HCT116 (cell line): ENCODE data around the gene UXT. TPM values are rescaled to one million over a fixed set of nuclear protein-coding genes. Genes with fewer than 3 reads are reported as not detected.
"Not testable (repeated sequence)": the region's sequence is repeated elsewhere in the genome, so short reads cannot be mapped to it uniquely, and the experiment has no call there.

Source experiments
- ATAC-seq: fragments of 200-7000 bp; cut with Tn5 transposase; 2 replicates; pipeline ENCODE4 v1.9.1; 2020; ENCODE audit warnings: mild to moderate bottlenecking, moderate library complexity
- BruUV-seq: library from RNA; stranded (reverse); fragments of 400-500 nt; replicated peaks from 2 replicates; lab custom pipeline; 2021; lab: Mats Ljungman, UMichigan
- CTCF ChIA-PET: fragments of 300-600 bp; sonication (Branson Sonifier 250); formaldehyde crosslinking; loops from one replicate; lab custom pipeline; 2021; ENCODE audit warnings: antibody characterized with exemption; lab: Charles Lee
- POLR2A ChIA-PET: fragments of 300-600, 350-600 bp; sonication (Branson Sonifier 250); formaldehyde crosslinking; loops from one replicate; lab custom pipeline; 2021; ENCODE audit warnings: antibody characterized with exemption; lab: Charles Lee
- RAD21 ChIA-PET, 2 experiments: fragments of 300-600 bp; sonication (Branson Sonifier 250); formaldehyde crosslinking; loops; one replicate each; lab custom pipeline; 2023; ENCODE audit warnings: low total read pairs in 2 of 2; ENCODE audit not compliant: uncharacterized antibody in 2 of 2, unreplicated experiment in 2 of 2, low non-redundant PET in 1 of 2; lab: Charles Lee
- DNase-seq: peaks from one replicate; pipeline ENCODE4 v3.0.0-alpha.2; 2010; ENCODE audit warnings: low read depth, low spot score
- H2AFZ ChIP-seq: fragments of 200-600 bp; shearing (Covaris generic), sonication (generic); 2 replicates; pipeline ENCODE4 v1.6.1; 2017; ENCODE audit warnings: low read depth, mixed run types, mixed read lengths, antibody characterized with exemption, low read length; ENCODE audit not compliant: poor library complexity, severe bottlenecking
- H3K27ac ChIP-seq: 2 replicates; pipeline ENCODE4 v1.5.1; 2012; ENCODE audit warnings: low read depth, low read length
- H3K27me3 ChIP-seq: fragments of 200-600 bp; sonication (generic); 2 replicates; pipeline ENCODE4 v1.6.1; 2016; ENCODE audit warnings: mixed run types, low read length, mixed read lengths; ENCODE audit not compliant: insufficient read depth
- H3K36me3 ChIP-seq, 2 experiments: fragments of 200-500 bp in 1 of 2; fragments of 200-600 bp in 1 of 2; sonication (Bioruptor generic) in 1 of 2; sonication (generic) in 1 of 2; 2 replicates each; pipeline versions ENCODE4 v1.5.1 to v1.6.1; 2014 to 2016; ENCODE audit warnings: low read length in 2 of 2, inconsistent platforms in 1 of 2, mixed read lengths in 1 of 2, mixed run types in 1 of 2; ENCODE audit not compliant: insufficient read depth in 2 of 2, control insufficient read depth in 1 of 2
- H3K4me1 ChIP-seq, 2 experiments: fragments of 200-600 bp in 1 of 2; sonication (generic) in 1 of 2; 2 replicates each; pipeline versions ENCODE4 v1.5.1 to v1.6.1; 2012 to 2017; ENCODE audit warnings: low read length in 2 of 2, inconsistent platforms in 1 of 2, mild to moderate bottlenecking in 1 of 2, mixed read lengths in 1 of 2, mixed run types in 1 of 2, moderate library complexity in 1 of 2; ENCODE audit not compliant: insufficient read depth in 2 of 2, control insufficient read depth in 1 of 2
- H3K4me2 ChIP-seq: fragments of 200-600 bp; sonication (generic); 2 replicates; pipeline ENCODE4 v1.6.1; 2017; ENCODE audit warnings: mixed run types, low read length, mixed read lengths
- H3K4me3 ChIP-seq, 2 experiments: fragments of 200-600 bp in 1 of 2; sonication (generic) in 1 of 2; replicated peaks in 1 of 2; 2 replicates each; pipeline ENCODE4 v1.5.1; 2011 to 2016; ENCODE audit warnings: low read length in 2 of 2, control low read depth in 1 of 2, low read depth in 1 of 2, mild to moderate bottlenecking in 1 of 2, mixed read lengths in 1 of 2, mixed run types in 1 of 2
- H3K79me2 ChIP-seq: fragments of 200-600 bp; sonication (generic); 2 replicates; pipeline ENCODE4 v1.6.1; 2017; ENCODE audit warnings: mild to moderate bottlenecking, mixed run types, low read length, moderate library complexity, mixed read lengths; ENCODE audit not compliant: insufficient read depth
- H3K9ac ChIP-seq: fragments of 200-600 bp; sonication (generic); 2 replicates; pipeline ENCODE4 v1.6.1; 2016; ENCODE audit warnings: low read length, mixed read lengths
- H3K9me2 ChIP-seq: fragments of 200-600 bp; sonication (generic), shearing (Covaris generic); 2 replicates; pipeline ENCODE4 v1.6.1; 2017; ENCODE audit warnings: mixed run types, mild to moderate bottlenecking, moderate library complexity; ENCODE audit not compliant: insufficient read depth
- H3K9me3 ChIP-seq, 2 experiments: fragments of 200-500 bp in 1 of 2; fragments of 200-600 bp in 1 of 2; sonication (Bioruptor generic) in 1 of 2; sonication (generic) in 1 of 2; 2 replicates each; pipeline ENCODE4 v1.6.1; 2014 to 2017; ENCODE audit warnings: low read length in 2 of 2, mixed read lengths in 2 of 2, inconsistent platforms in 1 of 2, low read depth in 1 of 2, mild to moderate bottlenecking in 1 of 2, mixed run types in 1 of 2, moderate library complexity in 1 of 2; ENCODE audit not compliant: control insufficient read depth in 1 of 2, insufficient read depth in 1 of 2
- H4K20me1 ChIP-seq: fragments of 200-600 bp; sonication (generic), shearing (Covaris generic); 2 replicates; pipeline ENCODE4 v1.6.1; 2017; ENCODE audit warnings: mixed run types, mild to moderate bottlenecking, moderate library complexity; ENCODE audit not compliant: insufficient read depth
- CBX3 ChIP-seq: IDR thresholded peaks from 2 replicates; pipeline ENCODE4 v1.6.1; 2012; ENCODE audit warnings: low read depth
- CEBPB ChIP-seq: IDR thresholded peaks from 2 replicates; pipeline ENCODE4 v1.6.1; 2012; ENCODE audit warnings: low read depth
- EGR1 ChIP-seq: IDR thresholded peaks from 2 replicates; pipeline ENCODE4 v1.6.1; 2012; ENCODE audit warnings: low read depth
- ELF1 ChIP-seq: IDR thresholded peaks from 2 replicates; pipeline ENCODE4 v1.6.1; 2012; ENCODE audit warnings: low read depth, borderline replicate concordance
- EZH2 ChIP-seq: fragments of 200-600 bp; sonication (generic); IDR thresholded peaks from 2 replicates; pipeline ENCODE4 v1.6.1; 2017; ENCODE audit warnings: antibody characterized with exemption, mixed run types
- JUND ChIP-seq: IDR thresholded peaks from 2 replicates; pipeline ENCODE4 v1.6.1; 2012
- POLR2AphosphoS5 ChIP-seq: IDR thresholded peaks from 2 replicates; pipeline ENCODE4 v1.6.1; 2011; ENCODE audit warnings: mild to moderate bottlenecking, low read depth, low read length, moderate library complexity
- RAD21 ChIP-seq: IDR thresholded peaks from 2 replicates; pipeline ENCODE4 v1.6.1; 2012; ENCODE audit warnings: low read depth, mild to moderate bottlenecking
- SIN3A ChIP-seq: IDR thresholded peaks from 2 replicates; pipeline ENCODE4 v1.6.1; 2012; ENCODE audit warnings: low read depth
- SP1 ChIP-seq: IDR thresholded peaks from 2 replicates; pipeline ENCODE4 v1.6.1; 2012; ENCODE audit warnings: low read depth
- SRF ChIP-seq: IDR thresholded peaks from 2 replicates; pipeline ENCODE4 v1.6.1; 2012; ENCODE audit warnings: low read depth
- TCF7L2 ChIP-seq: IDR thresholded peaks from 2 replicates; pipeline ENCODE4 v1.7.0; 2011; ENCODE audit warnings: borderline replicate concordance, inconsistent platforms; ENCODE audit not compliant: insufficient read depth, insufficient read length; ENCODE audit errors: extremely low read depth
- YY1 ChIP-seq: IDR thresholded peaks from 2 replicates; pipeline ENCODE4 v1.6.1; 2011; ENCODE audit warnings: low read length, low read depth, moderate library complexity, mild to moderate bottlenecking; ENCODE audit not compliant: insufficient replicate concordance; ENCODE audit errors: extremely low read depth
- ZFX ChIP-seq: fragments of 450-650 bp; IDR thresholded peaks from 2 replicates; pipeline ENCODE4 v1.6.1; 2017
- ZNF274 ChIP-seq: fragments of 200-500 bp; sonication (Bioruptor generic); IDR thresholded peaks from 2 replicates; pipeline ENCODE4 v1.6.1; 2014; ENCODE audit warnings: mild to moderate bottlenecking, low read depth, low read length, inconsistent platforms
- intact Hi-C: fragments of 100-400 bp; cut with micrococcal nuclease; formaldehyde crosslinking; loops from 2 replicates; pipeline ENCODE4 v1.10.0; 2022
- total RNA-seq: library from RNA; stranded (reverse); gene quantifications from one replicate; pipeline ENCODE4 v1.2.1, GENCODE V29; 2021; ENCODE audit not compliant: unreplicated experiment
- TF ChIP-seq, protein P1 (sequence below): IDR thresholded peaks from 2 replicates; pipeline ENCODE4 v1.6.1; 2012
- TF ChIP-seq, protein P2 (sequence below): IDR thresholded peaks from 2 replicates; pipeline ENCODE4 v1.6.1; 2012; ENCODE audit warnings: low read depth

Gene UXT
- total RNA-seq, 1 experiment from 2014 or later = 106 TPM

GRCh38 chrX:47605024-47605423 lies 54.0 kb downstream of the UXT start:
- RAD21 ChIA-PET = no interaction called here
- Histone ChIP-seq H3K27me3 (no peaks in the 10 kb centered on the region), H4K20me1 (no peaks in the 10 kb centered on the region), H3K9ac (no peak overlapping the region), H3K9me3 (no peaks in the 10 kb centered on the region), H3K36me3 (no peaks in the 10 kb centered on the region), H3K4me3 (no peak overlapping the region), H3K27ac (no peak overlapping the region), H3K4me2 (no peak overlapping the region), H3K4me1 (no peaks in the 10 kb centered on the region), H3K9me2 (no peaks in the 10 kb centered on the region)
- intact Hi-C loops = no loop called here
- CTCF ChIA-PET = no interaction called here
- ATAC-seq = no peak
- DNase-seq = no peak
- POLR2A ChIA-PET = no interaction called here
- TF ChIP-seq EGR1 (no peak), YY1 (no peak), SP1 (no peak), SIN3A (no peak), SRF (no peak), ZFX (no peak), POLR2AphosphoS5 (no peak), TCF7L2 (no peak), RAD21 (no peak), ELF1 (no peak), EZH2 (no peak), CBX3 (no peak), CEBPB (no peak), ZNF274 (no peak), JUND (no peak)
- TF ChIP-seq, protein P1, sequence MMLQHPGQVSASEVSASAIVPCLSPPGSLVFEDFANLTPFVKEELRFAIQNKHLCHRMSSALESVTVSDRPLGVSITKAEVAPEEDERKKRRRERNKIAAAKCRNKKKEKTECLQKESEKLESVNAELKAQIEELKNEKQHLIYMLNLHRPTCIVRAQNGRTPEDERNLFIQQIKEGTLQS = no peak
- TF ChIP-seq, protein P2, sequence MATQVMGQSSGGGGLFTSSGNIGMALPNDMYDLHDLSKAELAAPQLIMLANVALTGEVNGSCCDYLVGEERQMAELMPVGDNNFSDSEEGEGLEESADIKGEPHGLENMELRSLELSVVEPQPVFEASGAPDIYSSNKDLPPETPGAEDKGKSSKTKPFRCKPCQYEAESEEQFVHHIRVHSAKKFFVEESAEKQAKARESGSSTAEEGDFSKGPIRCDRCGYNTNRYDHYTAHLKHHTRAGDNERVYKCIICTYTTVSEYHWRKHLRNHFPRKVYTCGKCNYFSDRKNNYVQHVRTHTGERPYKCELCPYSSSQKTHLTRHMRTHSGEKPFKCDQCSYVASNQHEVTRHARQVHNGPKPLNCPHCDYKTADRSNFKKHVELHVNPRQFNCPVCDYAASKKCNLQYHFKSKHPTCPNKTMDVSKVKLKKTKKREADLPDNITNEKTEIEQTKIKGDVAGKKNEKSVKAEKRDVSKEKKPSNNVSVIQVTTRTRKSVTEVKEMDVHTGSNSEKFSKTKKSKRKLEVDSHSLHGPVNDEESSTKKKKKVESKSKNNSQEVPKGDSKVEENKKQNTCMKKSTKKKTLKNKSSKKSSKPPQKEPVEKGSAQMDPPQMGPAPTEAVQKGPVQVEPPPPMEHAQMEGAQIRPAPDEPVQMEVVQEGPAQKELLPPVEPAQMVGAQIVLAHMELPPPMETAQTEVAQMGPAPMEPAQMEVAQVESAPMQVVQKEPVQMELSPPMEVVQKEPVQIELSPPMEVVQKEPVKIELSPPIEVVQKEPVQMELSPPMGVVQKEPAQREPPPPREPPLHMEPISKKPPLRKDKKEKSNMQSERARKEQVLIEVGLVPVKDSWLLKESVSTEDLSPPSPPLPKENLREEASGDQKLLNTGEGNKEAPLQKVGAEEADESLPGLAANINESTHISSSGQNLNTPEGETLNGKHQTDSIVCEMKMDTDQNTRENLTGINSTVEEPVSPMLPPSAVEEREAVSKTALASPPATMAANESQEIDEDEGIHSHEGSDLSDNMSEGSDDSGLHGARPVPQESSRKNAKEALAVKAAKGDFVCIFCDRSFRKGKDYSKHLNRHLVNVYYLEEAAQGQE = no peak
- TF ChIP-seq, all 23 proteins: peak for 0
- no TSS peak for BruUV-seq
- Histone ChIP-seq H2AFZ (no peak overlapping the region), H3K79me2 (no peaks in the 10 kb centered on the region)

GRCh38 chrX:47603125-47603524 lies 55.9 kb downstream of the UXT start:
- RAD21 ChIA-PET, H3K79me2 ChIP-seq, H3K9me2 ChIP-seq, CTCF ChIA-PET, H3K27ac ChIP-seq, POLR2A ChIA-PET, H3K27me3 ChIP-seq, BruUV-seq, H3K9ac ChIP-seq, intact Hi-C loops, H3K36me3 ChIP-seq, H4K20me1 ChIP-seq, H3K9me3 ChIP-seq, H3K4me2 ChIP-seq, H2AFZ ChIP-seq, ATAC-seq, H3K4me1 ChIP-seq, DNase-seq, H3K4me3 ChIP-seq: not testable (repeated sequence)
